DMS153 treated with DMSO at 0.1 percent for 48 hours (cell line): ENCODE results near the gene TBC1D2B.
"Not testable (repeated sequence)": the region's sequence is repeated elsewhere in the genome, so short reads cannot be mapped to it uniquely, and the experiment has no call there.

ENCODE experiments used
- DNase-seq: peaks from one replicate; lab custom pipeline; 2025; ENCODE audit not compliant: unreplicated experiment; lab: John Stamatoyannopoulos, UW

Gene TBC1D2B

GRCh38 chr15:77991658-77992201, 85.8 kb downstream of the TBC1D2B start:
- not testable (repeated sequence) for DNase-seq

DNA sequence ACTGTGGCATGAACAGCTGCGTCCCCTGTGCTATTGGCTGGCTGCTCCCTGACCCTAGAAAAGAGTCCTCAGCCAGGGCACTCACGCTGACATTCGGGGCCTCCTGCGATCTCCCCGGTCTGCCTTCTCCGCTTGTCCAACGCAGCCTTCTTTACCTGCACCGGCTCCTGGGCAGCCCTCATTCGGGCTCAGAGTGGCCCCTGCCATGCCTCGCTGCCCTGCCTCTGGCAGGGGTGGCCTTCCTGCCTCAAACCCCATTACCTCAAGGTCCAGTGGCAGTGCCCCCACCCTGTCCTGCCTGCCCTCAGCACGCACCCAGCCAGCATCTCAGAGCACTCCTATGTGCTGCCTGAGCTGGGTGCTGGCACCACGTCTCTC, 86.5 kb downstream of the TBC1D2B start:
- DNase-seq = no peak

DNA sequence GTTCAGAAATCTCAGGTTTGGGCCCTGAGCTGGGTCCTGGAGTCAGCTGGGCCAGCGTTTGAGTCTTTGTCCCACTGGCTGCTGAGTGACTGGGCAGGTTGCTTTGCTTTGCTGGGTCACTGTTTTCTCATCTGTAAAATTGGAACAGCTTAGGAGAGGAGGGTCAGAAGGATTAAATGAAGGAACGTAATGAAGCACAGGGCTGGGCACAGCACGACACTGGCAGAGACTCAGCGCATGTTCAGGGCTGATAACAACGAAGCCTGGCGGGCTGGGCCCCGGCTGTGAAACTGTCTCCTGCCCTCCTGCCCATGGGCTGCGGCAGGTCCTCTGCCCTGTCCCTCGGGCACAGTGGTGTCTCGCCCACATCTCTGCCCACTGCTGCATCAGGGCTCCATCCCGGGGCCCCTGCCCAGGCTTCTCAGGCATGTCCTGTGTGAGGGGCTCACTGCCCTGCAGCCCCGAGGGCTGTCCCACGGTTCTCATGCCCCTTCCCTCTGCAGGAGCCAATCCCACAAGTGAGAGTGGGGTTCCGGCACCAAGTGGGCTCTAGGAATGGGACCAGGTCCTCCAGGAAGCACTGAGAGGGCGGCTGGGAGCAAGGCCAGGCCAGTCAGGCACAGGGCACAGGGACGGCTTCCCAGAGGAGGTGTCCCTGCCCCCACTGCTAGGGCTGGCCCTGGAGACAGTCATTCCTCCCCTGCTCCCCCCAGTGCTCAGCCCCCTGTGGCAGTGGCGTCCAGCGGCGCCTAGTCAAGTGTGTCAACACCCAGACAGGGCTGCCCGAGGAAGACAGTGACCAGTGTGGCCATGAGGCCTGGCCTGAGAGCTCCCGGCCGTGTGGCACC, 88.0 kb downstream of the TBC1D2B start:
- DNase-seq = no peak

GRCh38 chr15:77988347-77989295, 88.9 kb downstream of the TBC1D2B start:
- DNase-seq = no peak

- DNase-seq = not testable (repeated sequence)
Measured at GRCh38 chr15:77987765-77988136, 89.8 kb downstream of the TBC1D2B start.

DNA sequence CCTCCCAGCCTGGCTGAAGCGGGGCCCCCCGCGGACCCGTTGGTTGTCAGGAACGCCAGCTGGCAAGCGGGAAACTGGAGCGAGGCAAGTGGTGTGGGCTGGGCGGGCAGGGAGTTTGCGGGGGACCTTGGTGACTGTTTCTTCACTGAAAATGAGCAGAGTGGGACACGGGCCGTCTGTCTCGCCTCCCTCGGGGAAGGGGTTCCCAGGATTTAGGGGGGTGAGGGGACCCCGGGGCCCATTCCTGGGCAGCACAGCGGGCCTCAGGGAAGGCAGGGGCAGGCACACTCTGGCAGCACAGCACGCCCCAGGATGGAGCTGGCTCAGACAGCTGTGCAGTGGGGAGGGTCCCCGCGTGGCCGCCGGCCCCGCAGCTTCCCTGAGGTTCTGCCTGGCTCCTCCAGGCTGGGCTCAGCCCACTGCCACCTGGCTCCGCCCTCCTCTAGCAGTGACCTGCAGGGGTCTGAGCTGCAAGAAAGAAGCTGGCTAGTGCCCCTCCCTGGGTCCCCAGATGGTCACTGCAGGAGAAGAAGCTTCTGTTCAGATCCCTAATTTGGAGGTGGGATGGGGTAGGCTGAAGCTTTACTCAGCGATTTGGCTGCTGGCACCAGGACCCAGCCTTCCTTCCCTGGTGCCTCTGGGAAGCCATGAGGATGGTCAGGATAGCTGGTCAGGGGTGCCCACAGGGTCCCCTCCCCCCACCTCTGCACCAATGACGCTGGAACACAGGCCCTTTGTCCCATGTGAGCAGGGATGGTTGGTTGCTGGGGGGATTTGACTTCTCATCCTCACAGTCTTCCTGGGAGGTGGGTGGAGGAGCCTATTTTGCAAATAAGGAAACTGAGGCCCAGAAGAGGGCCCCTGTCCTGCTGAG, 90.4 kb downstream of the TBC1D2B start:
- DNase-seq = no peak

DNA sequence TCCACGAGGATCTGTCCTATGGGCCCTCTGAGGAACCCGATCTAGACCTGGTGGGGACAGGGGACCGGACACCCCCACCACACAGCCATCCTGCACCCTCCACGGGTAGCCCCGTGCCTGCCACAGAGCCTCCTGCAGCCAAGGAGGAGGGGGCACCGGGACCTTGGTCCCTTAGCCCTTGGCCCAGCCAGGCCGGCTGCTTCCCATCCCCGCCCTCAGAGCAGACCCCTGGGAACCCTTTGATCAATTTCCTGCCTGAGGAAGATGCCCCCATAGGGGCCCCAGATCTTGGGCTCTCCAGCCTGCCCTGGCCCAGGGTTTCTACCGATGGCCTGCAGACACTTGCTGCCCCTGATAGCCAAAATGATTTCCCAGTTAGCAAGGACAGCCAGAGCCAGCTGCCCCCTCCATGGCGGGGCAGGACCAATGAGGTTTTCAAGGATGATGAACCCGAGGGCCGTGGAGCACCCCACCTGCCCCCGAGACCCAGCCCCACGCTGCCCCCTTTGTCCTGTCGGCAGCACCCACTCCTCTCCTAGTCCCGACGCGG, 91.5 kb downstream of the TBC1D2B start:
- DNase-seq = no peak

DNA sequence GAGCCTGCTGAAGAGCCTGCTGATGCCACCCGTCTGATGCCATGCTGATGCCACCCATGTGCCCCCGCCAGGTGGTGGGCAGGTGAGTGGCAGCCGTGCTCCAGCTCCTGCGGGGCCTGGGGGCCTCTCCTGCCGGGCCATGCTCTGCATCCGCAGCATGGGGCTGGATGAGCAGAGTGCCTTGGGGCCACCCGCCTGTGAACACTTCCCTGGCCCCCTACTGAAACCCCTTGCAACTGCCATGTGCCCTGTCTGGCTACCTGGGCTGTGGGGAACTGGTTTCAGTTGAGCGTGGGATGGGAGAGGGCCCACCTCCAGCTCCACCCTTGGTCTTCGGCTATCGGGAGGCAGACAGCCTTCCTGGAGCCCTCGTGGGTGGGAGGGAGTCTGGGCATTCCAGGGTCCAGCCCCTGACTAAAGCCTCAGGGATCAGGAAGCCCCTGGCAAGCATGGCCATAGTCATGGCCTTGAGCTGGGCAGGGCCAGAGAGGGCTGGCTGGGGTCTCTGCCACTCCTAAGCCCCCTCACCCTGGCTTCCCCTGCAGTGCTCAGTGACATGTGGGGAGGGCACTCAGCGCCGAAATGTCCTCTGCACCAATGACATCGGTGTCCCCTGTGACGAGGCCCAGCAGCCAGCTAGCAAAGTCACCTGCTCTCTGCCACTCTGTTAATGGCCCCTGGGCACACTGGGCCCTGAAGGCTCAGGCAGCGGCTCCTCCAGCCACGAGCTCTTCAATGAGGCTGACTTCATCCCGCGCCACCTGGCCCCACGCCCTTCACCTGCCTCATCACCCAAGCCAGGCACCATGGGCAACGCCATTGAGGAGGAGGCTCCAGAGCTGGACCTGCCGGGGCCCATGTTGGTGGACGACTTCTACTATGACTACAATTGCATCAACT, 92.2 kb downstream of the TBC1D2B start:
- DNase-seq = no peak

DNA sequence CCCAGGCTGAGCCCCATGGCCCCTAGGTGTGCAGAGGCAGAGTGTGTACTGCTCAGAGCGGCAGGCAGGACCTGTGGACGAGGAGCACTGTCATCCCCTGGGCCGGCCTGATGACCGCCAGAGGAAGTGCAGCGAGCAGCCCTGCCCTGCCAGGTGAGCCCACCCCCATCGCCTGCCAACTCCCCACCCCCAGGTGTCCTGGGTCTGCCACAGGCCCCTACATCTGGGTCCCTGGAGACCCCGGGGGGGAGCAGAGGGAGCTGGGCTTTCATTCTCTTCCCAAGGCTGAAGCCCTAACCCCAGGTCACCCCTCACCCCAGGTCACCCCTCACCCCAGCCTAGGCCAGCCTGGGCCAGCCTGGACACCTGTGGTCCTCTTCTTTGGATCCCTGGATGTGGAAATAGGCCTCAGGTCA, 93.1 kb downstream of the TBC1D2B start:
- DNase-seq = no peak

DNA sequence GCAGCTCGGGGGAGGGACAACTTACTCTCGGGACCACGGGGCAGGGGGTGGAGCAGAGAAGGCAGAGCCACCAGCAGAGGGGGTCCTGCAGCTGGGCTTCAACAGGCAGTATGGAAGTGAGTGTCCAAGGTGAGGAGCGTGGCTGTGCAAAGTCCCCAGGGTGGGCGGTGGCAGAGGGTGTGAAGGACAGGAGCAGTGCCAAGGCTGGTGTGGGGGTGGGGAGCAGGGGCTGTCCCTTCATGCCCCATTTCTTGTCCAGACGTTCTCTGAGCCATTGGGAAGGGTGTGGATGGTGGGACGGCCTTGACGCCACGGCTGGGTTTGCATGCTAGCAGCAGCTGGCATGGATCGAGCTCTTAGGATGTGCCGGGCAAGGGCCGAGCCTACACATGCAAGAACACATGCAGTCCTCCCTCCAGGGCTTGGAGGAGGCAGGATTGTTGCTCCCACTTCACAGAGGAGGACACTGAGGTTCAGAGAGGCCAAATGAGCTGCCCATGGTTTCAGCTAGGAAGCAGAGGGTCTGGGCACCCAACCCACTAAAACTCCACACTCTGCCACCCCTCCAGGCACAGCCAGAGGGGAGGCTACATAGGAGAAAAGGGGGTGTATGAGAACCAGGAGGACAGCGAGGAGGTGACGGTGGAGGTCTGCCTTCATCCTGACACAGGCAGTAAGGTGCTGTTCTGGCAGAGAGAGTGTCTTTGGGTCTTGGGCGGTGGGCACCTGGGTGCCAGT, 93.6 kb downstream of the TBC1D2B start:
- DNase-seq = no peak

DNA sequence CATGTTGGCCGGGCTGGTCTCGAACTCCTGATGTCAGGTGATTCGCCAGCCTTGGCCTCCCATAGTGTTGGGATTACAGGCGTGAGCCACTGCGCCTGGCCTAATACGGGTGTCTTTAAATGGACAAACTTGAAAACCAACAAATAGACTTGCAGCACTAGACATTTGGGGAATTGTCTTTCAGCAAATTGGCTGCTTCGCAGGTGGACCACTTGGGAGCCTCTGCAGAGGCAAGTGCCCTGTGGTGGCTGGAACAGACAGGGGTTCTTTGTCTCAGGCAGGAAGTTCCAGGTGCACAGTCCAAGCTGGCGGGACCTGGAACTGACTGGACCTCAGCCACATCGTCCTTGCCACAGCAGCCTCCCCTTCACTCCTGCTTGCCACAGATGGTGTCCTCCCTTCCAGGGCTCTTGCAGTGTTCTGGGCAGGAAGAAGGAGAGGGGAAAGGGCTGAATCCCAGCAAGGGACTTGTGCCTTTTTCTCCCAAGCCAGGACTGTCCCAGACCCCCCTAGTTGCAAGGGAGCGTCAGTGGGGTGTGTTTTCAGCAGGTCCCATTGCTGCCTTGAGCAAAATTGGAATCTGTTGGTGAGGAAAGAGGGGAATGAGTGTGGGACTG, 94.3 kb downstream of the TBC1D2B start:
- no peak for DNase-seq

DNA sequence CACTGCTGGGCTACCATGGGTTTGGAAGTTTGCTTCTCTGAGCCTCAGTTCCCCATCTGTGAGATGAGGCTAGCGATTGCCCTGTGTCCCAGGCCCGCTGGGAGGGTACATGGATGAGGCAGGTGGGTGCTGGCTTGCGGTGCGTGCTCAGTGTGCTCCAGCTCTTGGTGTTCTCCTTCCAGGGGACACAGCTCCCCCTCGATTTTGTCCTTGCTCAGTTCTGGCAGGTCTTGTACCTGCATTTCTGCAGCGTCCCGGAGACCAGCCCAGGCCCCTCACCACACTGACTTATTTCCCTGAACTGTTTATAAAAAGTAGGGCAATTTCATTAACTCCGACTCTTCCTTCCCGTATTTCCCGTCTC, 95.4 kb downstream of the TBC1D2B start:
- DNase-seq = no peak

DNA sequence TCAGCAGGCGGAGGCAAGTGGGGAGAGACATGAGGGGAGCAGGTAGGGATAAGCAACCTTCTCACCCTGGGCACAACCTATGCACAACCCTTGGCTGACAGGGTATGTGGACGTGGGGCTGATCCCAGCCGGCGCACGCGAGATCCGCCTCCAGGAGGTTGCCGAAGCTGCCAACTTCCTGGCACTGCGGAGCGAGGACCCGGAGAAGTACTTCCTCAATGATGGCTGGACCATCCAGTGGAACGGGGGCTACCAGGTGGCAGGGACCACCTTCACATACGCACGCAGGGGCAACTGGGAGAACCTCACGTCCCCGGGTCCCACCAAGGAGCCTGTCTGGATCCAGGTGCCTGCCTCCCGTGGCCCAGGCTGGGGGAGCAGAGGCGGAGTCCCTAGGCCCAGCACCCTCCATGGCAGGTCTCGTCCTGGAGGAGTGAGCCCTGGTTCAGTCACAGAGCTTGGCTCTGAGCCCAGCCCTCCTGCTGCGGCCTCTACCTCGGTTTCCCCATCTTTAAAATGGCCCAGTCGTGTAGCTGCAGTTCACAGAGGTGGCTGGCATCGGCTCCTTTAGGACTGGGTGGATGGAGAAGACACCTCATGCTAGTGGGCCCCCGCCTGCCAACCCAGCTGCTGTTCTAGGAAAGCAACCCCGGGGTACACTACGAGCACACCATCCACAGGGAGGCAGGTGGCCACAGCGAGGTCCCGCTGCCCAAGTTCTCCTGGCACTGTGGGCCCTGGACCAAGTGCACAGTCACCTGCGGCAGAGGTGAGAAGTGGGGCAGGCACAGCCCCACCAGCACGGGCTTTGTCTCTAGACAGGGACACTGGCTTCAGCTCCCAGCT, 96.0 kb downstream of the TBC1D2B start:
- DNase-seq = no peak

DNA sequence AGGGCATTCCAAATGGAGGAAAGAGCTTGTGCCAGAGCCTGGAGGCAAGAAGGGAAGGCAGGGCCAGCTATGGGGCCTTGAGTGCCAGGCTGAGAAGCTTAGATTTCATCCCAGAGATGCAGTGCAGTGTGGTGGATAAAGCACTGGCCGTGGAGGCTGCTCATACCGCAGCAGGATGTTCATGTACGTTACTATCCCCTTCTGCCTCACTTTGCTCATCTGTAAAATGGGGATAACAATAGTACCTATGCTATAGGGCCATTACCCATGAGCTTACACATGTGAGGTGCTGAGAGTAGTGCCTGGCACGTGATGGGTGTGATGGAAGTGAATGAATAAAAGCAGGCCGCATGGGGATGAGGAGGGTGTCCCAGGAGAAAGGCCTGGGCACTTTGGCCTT, 96.8 kb downstream of the TBC1D2B start:
- DNase-seq = not testable (repeated sequence)

- no peak for DNase-seq
Measured at GRCh38 chr15:77980098-77980497, 97.4 kb downstream of the TBC1D2B start.

DNA sequence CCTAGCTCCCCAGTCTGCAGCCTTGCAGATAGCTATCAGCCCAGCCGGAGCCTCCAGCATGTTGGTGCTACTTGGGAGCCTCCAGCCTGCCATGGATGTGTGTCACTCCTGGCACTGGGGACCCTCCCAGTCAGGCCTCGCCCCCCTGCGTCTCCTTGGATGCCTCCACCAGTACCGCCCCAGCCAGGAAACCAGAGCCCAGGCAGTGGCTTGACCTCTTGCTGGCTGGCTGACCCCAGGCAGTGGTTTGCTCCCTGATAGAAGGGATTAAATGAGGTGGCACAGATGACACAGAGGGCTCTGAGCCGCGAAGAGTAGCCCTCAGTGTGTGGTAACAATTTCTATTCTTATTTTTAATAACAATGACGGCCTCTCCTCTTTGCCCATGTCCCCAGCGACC, 98.4 kb downstream of the TBC1D2B start:
- not testable (repeated sequence) for DNase-seq

GRCh38 chr15:77978759-77979145, 98.8 kb downstream of the TBC1D2B start:
- not testable (repeated sequence) for DNase-seq
